Activated naive CD4-positive, alpha-beta T cell (primary cell): ENCODE data around the gene PSMG3.

ENCODE experiments used
- DNase-seq, 4 experiments: peaks; one replicate each; lab custom pipeline; 2025; lab: John Stamatoyannopoulos, UW

Gene PSMG3

DNA sequence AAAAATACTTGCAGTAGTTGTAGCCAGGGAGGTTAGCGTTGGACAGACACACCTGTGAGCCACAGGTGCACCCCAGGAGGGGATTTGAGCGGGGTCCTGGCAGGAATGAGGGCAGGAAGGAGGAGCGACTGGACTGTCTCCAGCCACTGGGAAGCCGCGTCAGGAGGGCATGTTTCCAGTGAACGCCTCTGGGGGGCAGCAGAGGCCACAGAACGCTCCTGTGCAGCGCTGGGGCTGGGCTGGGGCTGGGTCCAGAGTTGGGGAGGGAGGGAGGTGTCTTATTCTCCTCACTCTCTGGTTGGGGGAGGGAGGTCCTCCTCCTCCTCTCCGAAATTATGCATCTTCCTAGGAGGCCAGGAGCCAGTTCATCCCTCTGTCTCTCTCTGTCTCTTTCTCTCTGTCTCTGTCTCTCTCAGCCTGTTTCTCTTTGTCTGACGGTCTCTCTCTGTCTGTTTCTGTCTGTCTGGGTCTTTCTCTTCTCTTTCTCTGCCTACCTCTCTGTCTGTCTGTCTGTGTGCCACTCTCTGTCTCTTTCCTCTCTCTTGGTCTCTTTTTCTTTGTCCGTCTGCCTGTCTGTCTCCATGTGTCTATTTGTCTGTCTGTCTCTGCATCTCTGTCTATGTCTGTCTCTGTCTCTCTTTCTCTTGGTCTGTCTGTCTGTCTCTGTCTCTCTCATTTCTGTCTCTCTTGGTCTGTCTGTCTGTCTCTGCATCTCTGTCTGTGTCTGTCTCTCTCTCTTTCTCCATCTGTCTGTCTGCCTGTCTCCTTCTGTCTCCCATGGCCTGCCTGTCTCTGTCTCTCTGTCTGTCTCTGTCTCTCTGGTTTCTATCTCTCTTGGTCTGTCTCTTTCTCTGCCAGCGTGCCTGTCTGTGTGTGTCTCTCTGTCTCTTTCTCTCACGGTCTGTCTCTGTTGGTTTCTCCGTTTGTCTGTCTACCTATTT, 9.9 kb upstream of the PSMG3 start:
- peak; percentile 23 to 62 (median 50) for DNase-seq

GRCh38 chr7:1578513-1578912, 8.7 kb upstream of the PSMG3 start:
- no peak for DNase-seq

DNA sequence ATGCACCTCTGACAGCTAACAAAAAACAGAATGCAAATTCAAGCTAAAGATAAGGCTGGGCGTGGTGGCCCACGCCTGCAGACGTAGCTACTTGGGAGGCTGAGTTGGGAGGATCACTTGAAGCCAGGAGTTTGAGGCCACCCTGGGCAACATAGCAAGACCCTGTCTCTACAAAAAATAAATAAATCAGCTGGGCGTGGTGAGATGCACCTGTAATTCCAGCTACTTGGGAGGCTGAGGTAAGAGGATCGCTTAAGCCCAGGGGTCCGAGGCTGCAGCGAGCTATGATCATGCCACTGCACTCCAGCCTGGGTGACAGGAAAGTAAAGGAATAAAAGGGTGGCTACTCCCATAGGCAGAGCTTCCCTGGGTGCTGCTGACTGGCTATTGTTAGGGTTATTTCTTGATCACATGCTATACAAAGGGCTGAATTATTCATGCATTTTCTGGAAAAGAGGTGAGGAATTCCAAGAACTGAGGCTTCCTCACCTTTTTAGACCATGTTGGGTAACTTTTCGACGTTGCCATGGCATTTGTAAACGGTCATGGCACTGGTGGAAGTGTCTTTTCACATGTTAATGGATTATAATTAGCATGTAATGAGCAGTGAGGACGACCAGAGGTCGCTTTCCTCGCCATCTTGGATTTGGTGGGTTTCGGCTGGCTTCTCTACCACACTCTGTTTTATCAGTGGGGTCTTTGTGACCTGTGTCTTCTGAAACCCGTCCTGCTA, 6.9 kb upstream of the PSMG3 start:
- DNase-seq, result no peak

DNA sequence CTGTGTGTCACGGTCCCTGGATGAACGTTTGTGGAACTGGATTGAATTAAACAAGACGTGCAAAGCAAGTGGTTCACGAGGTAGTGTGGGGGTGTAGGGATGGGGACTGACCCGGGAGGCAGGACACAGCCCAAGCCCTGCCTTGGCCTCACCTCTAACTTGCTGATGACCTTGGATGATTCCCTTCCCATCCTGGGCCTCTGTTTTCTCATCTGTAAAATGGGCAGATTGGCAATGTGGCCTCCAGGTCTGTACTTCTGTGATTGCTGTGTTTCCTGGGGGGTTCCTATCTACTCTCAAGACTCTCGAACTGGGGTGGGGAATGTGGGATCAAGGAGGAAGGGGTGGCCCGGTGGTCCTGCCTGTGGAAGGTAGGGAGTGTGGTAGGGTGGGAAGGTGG, 6.0 kb upstream of the PSMG3 start:
- no peak for DNase-seq

DNA sequence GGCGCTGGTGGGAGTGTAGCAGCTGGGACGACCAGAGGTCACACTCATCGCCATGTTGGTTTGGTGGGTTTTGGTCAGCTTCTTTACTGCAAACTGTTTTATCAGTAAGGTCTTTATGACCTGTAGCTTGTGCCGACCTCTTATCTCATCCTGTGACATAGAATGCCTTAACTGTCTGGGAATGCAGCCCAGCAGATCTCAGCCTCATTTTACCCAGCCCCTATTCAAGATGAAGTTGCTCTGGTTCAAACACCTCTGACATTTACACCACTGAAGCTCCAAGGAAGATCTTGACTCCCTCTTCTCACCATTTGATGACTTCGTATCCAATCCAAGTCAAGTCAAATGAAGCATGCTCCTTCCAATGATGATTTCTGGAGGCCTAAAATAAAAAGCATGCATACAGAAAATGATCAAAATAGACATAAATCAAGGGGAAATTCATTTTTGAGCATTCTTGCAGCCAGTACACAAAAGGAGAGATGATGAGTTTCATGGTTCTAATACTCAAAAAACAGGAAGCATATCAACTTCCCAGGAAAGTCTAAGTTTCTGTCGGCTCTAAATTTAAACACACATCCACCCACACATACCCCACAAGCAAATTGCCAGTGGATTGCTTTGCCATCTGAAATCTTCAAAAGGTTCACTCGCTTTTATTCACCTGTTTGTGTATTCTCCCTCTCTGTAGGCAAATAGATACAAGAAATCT, 2.4 kb upstream of the PSMG3 start:
- DNase-seq, result no peak

- DNase-seq, result no peak
Observed at GRCh38 chr7:1569440-1569832, 396 bp downstream of the PSMG3 start.

GRCh38 chr7:1569016-1569415, 816 bp downstream of the PSMG3 start:
- DNase-seq, result no peak

DNA sequence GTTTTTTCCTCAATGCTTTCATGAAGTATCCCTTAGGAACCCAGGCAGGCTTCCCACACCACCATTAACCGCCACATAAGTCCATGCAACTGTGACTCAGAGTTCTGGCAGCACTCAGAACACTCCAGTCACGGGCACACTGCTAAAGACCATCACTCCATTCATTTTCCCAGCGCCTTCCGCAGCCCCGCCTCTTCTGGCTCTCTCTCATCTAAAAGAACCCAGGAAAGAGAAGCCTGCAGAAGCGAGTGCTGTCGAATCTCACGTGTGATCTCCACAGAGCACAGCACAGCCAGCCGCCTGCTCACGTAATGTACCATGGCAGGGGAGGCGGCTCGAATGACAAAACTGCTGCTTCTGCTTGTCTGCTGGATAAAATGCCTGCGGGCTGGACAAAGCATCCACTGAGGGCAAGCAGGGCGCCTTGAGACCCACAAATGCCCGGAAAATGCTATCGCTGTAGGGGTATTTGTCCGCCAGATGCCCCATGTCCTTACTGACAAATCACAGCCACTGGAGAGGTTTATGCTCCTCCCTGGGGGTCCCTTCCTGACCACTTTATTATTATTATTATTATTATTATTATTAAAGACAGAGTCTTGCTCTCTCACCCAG, 1.8 kb downstream of the PSMG3 start:
- DNase-seq, result no peak

GRCh38 chr7:1567049-1567771, 2.6 kb downstream of the PSMG3 start:
- DNase-seq, result no peak

- no peak for DNase-seq
Observed at GRCh38 chr7:1566687-1567048, 3.2 kb downstream of the PSMG3 start.

- DNase-seq, result no peak
Observed at GRCh38 chr7:1564603-1565022, 5.2 kb downstream of the PSMG3 start.

- no peak for DNase-seq
Observed at GRCh38 chr7:1563981-1564602, 5.7 kb downstream of the PSMG3 start.

DNA sequence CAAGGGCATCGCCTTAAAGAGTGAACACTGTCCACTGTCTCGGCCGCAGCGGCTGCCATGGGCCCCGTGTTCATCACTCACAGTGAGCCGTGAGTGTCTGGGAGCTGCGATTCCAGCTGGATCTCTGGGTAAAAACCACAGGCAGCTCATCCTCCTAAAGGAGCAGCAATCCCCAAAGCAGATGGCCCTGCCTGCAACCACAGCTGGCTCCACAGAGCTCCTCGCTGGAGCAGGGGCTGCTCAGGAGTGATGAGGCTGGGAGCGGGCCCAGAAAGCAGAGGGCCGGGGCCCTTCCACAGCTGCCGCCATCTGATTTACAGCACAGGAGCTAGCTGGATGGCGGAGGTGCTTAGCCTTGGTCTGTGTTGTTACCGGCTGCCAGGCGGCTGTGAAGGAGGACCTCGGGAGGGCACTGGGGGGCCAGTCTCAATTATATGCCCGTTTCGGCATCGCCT, 7.2 kb downstream of the PSMG3 start:
- DNase-seq, result no peak

- DNase-seq, result no peak
Observed at GRCh38 chr7:1562116-1562515, 7.7 kb downstream of the PSMG3 start.

GRCh38 chr7:1561036-1561940, 8.5 kb downstream of the PSMG3 start:
- no peak for DNase-seq

DNA sequence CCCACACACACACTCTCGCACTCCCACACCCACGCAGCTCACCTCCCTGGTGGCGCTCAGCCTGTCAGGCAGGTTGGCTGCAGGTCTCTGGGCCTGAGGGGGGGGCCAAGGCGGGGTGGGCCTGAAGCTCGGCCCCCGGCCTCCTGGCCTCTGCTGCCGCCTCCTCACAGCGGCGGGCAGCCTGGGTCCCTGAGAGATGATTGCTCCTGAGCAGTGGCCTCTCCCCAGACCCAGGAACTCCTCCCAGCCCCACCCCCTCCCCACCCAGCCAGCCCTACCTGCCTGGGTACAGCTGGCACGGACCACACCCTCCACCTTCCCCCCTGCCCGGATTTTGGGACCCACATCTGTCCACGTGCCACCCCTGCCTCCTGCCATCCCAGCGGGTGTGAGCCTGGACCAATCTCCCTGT, 9.2 kb downstream of the PSMG3 start:
- no peak for DNase-seq

DNA sequence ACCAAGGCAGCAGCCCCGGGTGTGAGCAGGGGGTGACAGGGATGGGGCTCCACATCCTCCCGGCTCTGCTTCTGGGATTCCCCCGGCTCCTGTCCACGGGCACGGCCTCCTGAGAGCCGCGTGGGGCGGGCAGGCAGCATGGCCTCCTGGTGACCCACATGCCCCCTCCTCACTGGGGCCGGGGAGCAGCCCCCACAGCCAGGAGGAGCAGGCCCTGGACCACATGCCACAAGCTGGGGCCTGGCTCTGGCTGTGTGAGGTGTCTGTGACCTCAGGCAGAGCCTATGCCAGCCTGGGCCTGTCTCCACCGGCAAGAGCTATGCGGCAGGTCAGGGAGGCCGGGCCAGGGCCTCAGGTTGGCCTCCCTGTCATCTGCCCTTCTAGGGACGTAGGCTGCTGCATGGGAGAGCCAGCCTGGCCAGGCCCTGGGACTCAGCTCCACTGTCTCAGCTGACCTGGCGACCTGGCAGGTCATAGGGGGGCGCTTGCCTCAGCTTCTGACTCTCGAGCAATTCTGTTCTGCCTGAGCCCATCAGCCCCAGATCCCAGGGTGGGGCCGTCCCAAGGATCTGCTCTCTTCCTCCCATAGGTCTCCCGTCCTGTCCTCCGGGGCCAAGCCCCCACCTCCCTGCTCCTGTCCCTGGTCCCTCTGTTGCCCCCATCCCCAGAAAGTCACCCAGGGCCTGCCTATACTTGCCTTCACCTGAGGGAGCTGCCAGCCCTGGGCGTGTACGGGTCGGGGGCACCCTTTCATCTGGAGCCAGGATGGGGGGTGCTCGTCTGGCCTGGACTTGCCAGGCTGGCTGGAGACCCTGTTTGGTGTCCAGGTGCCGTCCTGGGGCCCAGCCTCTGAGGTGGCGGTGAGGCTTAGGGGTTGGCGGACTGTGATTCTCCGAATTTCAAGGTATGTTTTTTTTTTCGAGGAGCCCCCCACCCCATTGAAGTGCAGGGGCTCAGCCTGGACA, 9.9 kb downstream of the PSMG3 start:
- DNase-seq, result no peak

- DNase-seq, result no peak
Observed at GRCh38 chr7:1558841-1559625, 10.8 kb downstream of the PSMG3 start.
